Breast epithelium (tissue), 4 donors: ENCODE data around the gene GPR61. TPM values are rescaled to one million over a fixed set of nuclear protein-coding genes. Genes with fewer than 3 reads are reported as not detected.

Experiments used
- DNase-seq, 2 donors: peaks; one replicate each; pipeline ENCODE4 v3.0.0-alpha.2; 2019; ENCODE audit warnings: low spot score in 2 of 2
- H3K27ac ChIP-seq, 2 donors: fragments of 200-600 bp; sonication (generic) in 1 of 2; one replicate each; pipeline ENCODE4 v1.5.1; 2016 to 2019; ENCODE audit warnings: mild to moderate bottlenecking in 1 of 2
- H3K27me3 ChIP-seq, 2 donors: fragments of 200-600 bp; sonication (generic) in 1 of 2; one replicate each; pipeline versions ENCODE4 v1.5.1 to v1.6.0; 2017 to 2019; ENCODE audit warnings: control low read depth in 1 of 2, mild to moderate bottlenecking in 1 of 2
- H3K36me3 ChIP-seq: fragments of 200-600 bp; one replicate; pipeline ENCODE4 v1.5.1; 2019
- H3K4me1 ChIP-seq, 2 donors: fragments of 200-600 bp; sonication (generic); one replicate each; pipeline ENCODE4 v1.5.1; 2016 to 2019; ENCODE audit warnings: control low read depth in 1 of 2
- H3K4me3 ChIP-seq, 3 donors: fragments of 200-600 bp; sonication (generic); 1 replicate in 2 of 3; 2 replicates in 1 of 3; pipeline ENCODE4 v1.5.1; 2016 to 2019; ENCODE audit warnings: mild to moderate bottlenecking in 3 of 3, moderate library complexity in 2 of 3
- H3K9me3 ChIP-seq, 2 donors: fragments of 200-600 bp; sonication (generic) in 1 of 2; one replicate each; pipeline ENCODE4 v1.5.1; 2016 to 2019; ENCODE audit warnings: control low read depth in 1 of 2
- POLR2A ChIP-seq: fragments of 450-650 bp; IDR thresholded peaks from one replicate; pipeline ENCODE4 v1.6.1; 2016; ENCODE audit warnings: antibody characterized with exemption, mild to moderate bottlenecking, moderate library complexity
- POLR2AphosphoS5 ChIP-seq, 3 donors: sonication (generic); formaldehyde crosslinking; IDR thresholded peaks; one replicate each; pipeline ENCODE4 v1.6.1; 2017; ENCODE audit warnings: antibody characterized with exemption in 3 of 3
- intact Hi-C: fragments of 100-400 bp; cut with DNase I; formaldehyde crosslinking; loops from one replicate; pipeline ENCODE4 v1.15.1; 2023; ENCODE audit warnings: low total_unique reads
- total RNA-seq, 3 donors: library from RNA; depleted of rRNA; stranded (reverse); fragments of >200 nt; gene quantifications; one replicate each; pipeline ENCODE4 v1.1.0, GENCODE V29; 2016
- TF ChIP-seq, protein P1 (sequence below), 3 donors: fragments of 450-650 bp; IDR thresholded peaks; one replicate each; pipeline ENCODE4 v1.5.1; 2016 to 2017; ENCODE audit warnings: antibody characterized with exemption in 3 of 3, mild to moderate bottlenecking in 3 of 3, moderate library complexity in 3 of 3

The GPR61 gene
- total RNA-seq, 3 donors from 2014 or later: not detected

GRCh38 chr1:109516872-109517271, 22.8 kb upstream of the GPR61 start:
- H3K27ac ChIP-seq: no peak overlapping the region
- intact Hi-C loops: no loop called here
- no peak overlapping the region for H3K4me3 ChIP-seq
- no peaks in the 10 kb centered on the region for H3K4me1 ChIP-seq
- no peaks in the 10 kb centered on the region for H3K9me3 ChIP-seq
- no peak for DNase-seq
- no peaks in the 10 kb centered on the region for H3K27me3 ChIP-seq
- TF ChIP-seq POLR2A: no peak
- no peak for TF ChIP-seq POLR2AphosphoS5 (IDR thresholded peaks at IDR 0.05)
- TF ChIP-seq, protein P1, sequence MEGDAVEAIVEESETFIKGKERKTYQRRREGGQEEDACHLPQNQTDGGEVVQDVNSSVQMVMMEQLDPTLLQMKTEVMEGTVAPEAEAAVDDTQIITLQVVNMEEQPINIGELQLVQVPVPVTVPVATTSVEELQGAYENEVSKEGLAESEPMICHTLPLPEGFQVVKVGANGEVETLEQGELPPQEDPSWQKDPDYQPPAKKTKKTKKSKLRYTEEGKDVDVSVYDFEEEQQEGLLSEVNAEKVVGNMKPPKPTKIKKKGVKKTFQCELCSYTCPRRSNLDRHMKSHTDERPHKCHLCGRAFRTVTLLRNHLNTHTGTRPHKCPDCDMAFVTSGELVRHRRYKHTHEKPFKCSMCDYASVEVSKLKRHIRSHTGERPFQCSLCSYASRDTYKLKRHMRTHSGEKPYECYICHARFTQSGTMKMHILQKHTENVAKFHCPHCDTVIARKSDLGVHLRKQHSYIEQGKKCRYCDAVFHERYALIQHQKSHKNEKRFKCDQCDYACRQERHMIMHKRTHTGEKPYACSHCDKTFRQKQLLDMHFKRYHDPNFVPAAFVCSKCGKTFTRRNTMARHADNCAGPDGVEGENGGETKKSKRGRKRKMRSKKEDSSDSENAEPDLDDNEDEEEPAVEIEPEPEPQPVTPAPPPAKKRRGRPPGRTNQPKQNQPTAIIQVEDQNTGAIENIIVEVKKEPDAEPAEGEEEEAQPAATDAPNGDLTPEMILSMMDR (IDR thresholded peaks at IDR 0.05): no peak
- H3K36me3 ChIP-seq: no peaks in the 10 kb centered on the region

GRCh38 chr1:109517337-109517736, 22.3 kb upstream of the GPR61 start:
- no peaks in the 10 kb centered on the region for H3K4me1 ChIP-seq
- TF ChIP-seq, protein P1 (IDR thresholded peaks at IDR 0.05): no peak
- TF ChIP-seq POLR2AphosphoS5 (IDR thresholded peaks at IDR 0.05) (no peak), POLR2A (no peak)

GRCh38 chr1:109521002-109521951, 18.4 kb upstream of the GPR61 start:
- H3K4me3 ChIP-seq: no peak overlapping the region
- no peaks in the 10 kb centered on the region for H3K4me1 ChIP-seq
- DNase-seq: no peak
- TF ChIP-seq POLR2A (no peak), POLR2AphosphoS5 (IDR thresholded peaks at IDR 0.05) (no peak)
- TF ChIP-seq, protein P1 (IDR thresholded peaks at IDR 0.05): no peak
- no peaks in the 10 kb centered on the region for H3K9me3 ChIP-seq
- intact Hi-C loops: loop anchor here (10.0 kb wide), 1 partner anchor 1904 kb away; the partner anchor contains the start of gene OVGP1
- H3K27me3 ChIP-seq: no peaks in the 10 kb centered on the region
- H3K27ac ChIP-seq: peak overlapping the region in 1 of 2 donors; percentile 19
- H3K36me3 ChIP-seq: no peaks in the 10 kb centered on the region

More at GRCh38 chr1:109517337-109517736, 22.3 kb upstream of the GPR61 start:
- Histone ChIP-seq H3K27me3 (no peaks in the 10 kb centered on the region), H3K36me3 (no peaks in the 10 kb centered on the region), H3K4me3 (no peak overlapping the region), H3K9me3 (no peaks in the 10 kb centered on the region), H3K27ac (no peak overlapping the region)
- intact Hi-C loops: no loop called here
- no peak for DNase-seq

- Histone ChIP-seq H3K36me3 (no peaks in the 10 kb centered on the region), H3K4me3 (no peak overlapping the region), H3K4me1 (no peaks in the 10 kb centered on the region), H3K27ac (no peak overlapping the region), H3K27me3 (no peaks in the 10 kb centered on the region), H3K9me3 (no peaks in the 10 kb centered on the region)
- TF ChIP-seq, protein P1 (IDR thresholded peaks at IDR 0.05): no peak
- TF ChIP-seq POLR2AphosphoS5 (IDR thresholded peaks at IDR 0.05) (no peak), POLR2A (no peak)
- DNase-seq: no peak
- intact Hi-C loops: loop anchor here (10.0 kb wide), 1 partner anchor 1903 kb away; the partner anchor contains the start of gene OVGP1
Observed at GRCh38 chr1:109522026-109522425, 17.6 kb upstream of the GPR61 start.

GRCh38 chr1:109523706-109524105, 16.0 kb upstream of the GPR61 start:
- no peak for DNase-seq
- no peaks in the 10 kb centered on the region for H3K9me3 ChIP-seq
- intact Hi-C loops: loop anchor here (10.0 kb wide), 1 partner anchor 1901 kb away; the partner anchor contains the start of gene OVGP1
- H3K4me3 ChIP-seq: no peak overlapping the region
- H3K36me3 ChIP-seq: no peaks in the 10 kb centered on the region
- no peak for TF ChIP-seq POLR2AphosphoS5 (IDR thresholded peaks at IDR 0.05)
- TF ChIP-seq, protein P1 (IDR thresholded peaks at IDR 0.05): no peak
- no peak for TF ChIP-seq POLR2A
- no peaks in the 10 kb centered on the region for H3K4me1 ChIP-seq
- no peaks in the 10 kb centered on the region for H3K27me3 ChIP-seq
- H3K27ac ChIP-seq: no peak overlapping the region
